Measurements from ENCODE around the gene METTL9.

Gene METTL9

GRCh38 chr16:21611198-21611555 lies 11.8 kb downstream of the METTL9 start (continued):
- no peak for TF ChIP-seq TSHZ2 (CRISPR knock-in tag; IDR thresholded peaks at IDR 0.05)
- TF ChIP-seq ZC3H10 (CRISPR knock-in tag; IDR thresholded peaks at IDR 0.05) = no peak
- no peak for TF ChIP-seq ESRRG (CRISPR knock-in tag; IDR thresholded peaks at IDR 0.05)
- no peak for TF ChIP-seq ZNF8 (CRISPR knock-in tag; IDR thresholded peaks at IDR 0.05)
- no peak for TF ChIP-seq ZFP30 (CRISPR knock-in tag; IDR thresholded peaks at IDR 0.05)
- no peak for TF ChIP-seq OSR1 (CRISPR knock-in tag; IDR thresholded peaks at IDR 0.05)

- peak; percentile 38 for ATAC-seq
These were observed 12.4 kb downstream of the METTL9 start for GRCh38 chr16:21611556-21612384.

GRCh38 chr16:21613361-21613760 lies 14.0 kb downstream of the METTL9 start:
- ATAC-seq = no peak
- no peak for TF ChIP-seq ARNTL (CRISPR knock-in tag; IDR thresholded peaks at IDR 0.05; ENCODE audit: borderline replicate concordance, low read depth)
- no peak for TF ChIP-seq CSRNP3 (CRISPR knock-in tag; IDR thresholded peaks at IDR 0.05)

More at GRCh38 chr16:21611556-21612384, 12.4 kb downstream of the METTL9 start:
- TF ChIP-seq ZC3H10 (CRISPR knock-in tag; IDR thresholded peaks at IDR 0.05) (no peak), PPARA (CRISPR knock-in tag; IDR thresholded peaks at IDR 0.05; ENCODE audit: borderline replicate concordance) (no peak), CSDC2 (CRISPR knock-in tag; IDR thresholded peaks at IDR 0.05) (no peak), ISL1 (CRISPR knock-in tag; IDR thresholded peaks at IDR 0.05) (no peak), BACH2 (CRISPR knock-in tag; IDR thresholded peaks at IDR 0.05; ENCODE audit: borderline replicate concordance) (no peak), GLIS3 (CRISPR knock-in tag; IDR thresholded peaks at IDR 0.05) (no peak), ZNF8 (CRISPR knock-in tag; IDR thresholded peaks at IDR 0.05) (no peak), ZFP30 (CRISPR knock-in tag; IDR thresholded peaks at IDR 0.05) (no peak), OSR1 (CRISPR knock-in tag; IDR thresholded peaks at IDR 0.05) (no peak), ZNF70 (CRISPR knock-in tag; IDR thresholded peaks at IDR 0.05) (no peak), ESRRG (CRISPR knock-in tag; IDR thresholded peaks at IDR 0.05) (no peak), ZFP3 (CRISPR knock-in tag; IDR thresholded peaks at IDR 0.05) (no peak), SNAI2 (CRISPR knock-in tag; IDR thresholded peaks at IDR 0.05) (no peak), TCF4 (CRISPR knock-in tag; IDR thresholded peaks at IDR 0.05; ENCODE audit: borderline replicate concordance) (no peak), ARNTL (CRISPR knock-in tag; IDR thresholded peaks at IDR 0.05; ENCODE audit: borderline replicate concordance, low read depth) (no peak), TSHZ2 (CRISPR knock-in tag; IDR thresholded peaks at IDR 0.05) (no peak), CREB5 (CRISPR knock-in tag; IDR thresholded peaks at IDR 0.05; ENCODE audit: low read depth) (no peak)

GRCh38 chr16:21613781-21614180 lies 14.4 kb downstream of the METTL9 start:
- ATAC-seq = peak; percentile 22; the same call in 1 of the 3 replicates
- TF ChIP-seq POU6F1 (CRISPR knock-in tag; IDR thresholded peaks at IDR 0.05; ENCODE audit: borderline replicate concordance, low read depth) = no peak
- no peak for TF ChIP-seq TOX (CRISPR knock-in tag; IDR thresholded peaks at IDR 0.05; ENCODE audit: borderline replicate concordance)
- TF ChIP-seq ISL1 (CRISPR knock-in tag; IDR thresholded peaks at IDR 0.05) = no peak
- TF ChIP-seq PATZ1 (CRISPR knock-in tag; IDR thresholded peaks at IDR 0.05; ENCODE audit: borderline replicate concordance) = no peak
- TF ChIP-seq ZNF565 (CRISPR knock-in tag; conservative IDR thresholded peaks at IDR 0.05; ENCODE audit: low read depth) = no peak

Data from SK-N-SH treated with all-trans-retinoic acid at 6 μM for 48 hours (cell line).